CD14-positive monocyte (primary cell): Measurements from ENCODE around the gene KCNAB1. TPM values are rescaled to one million over a fixed set of nuclear protein-coding genes. Genes with fewer than 3 reads are reported as not detected.

Experiments used
- DNase-seq, 3 donors: peaks; one replicate each; pipeline ENCODE4 v3.0.0-alpha.2; 2011 to 2022
- H2AFZ ChIP-seq: 2 replicates; pipeline ENCODE4 v1.6.0; 2012; ENCODE audit warnings: mild to moderate bottlenecking, low read depth, low read length, inconsistent platforms; ENCODE audit not compliant: insufficient read depth, poor library complexity, severe bottlenecking
- H3K27ac ChIP-seq, 2 donors: 1 replicate in 1 of 2; 2 replicates in 1 of 2; pipeline ENCODE4 v1.5.1; 2012 to 2013; ENCODE audit warnings: low read length in 2 of 2, control low read depth in 1 of 2, inconsistent platforms in 1 of 2, low read depth in 1 of 2, mild to moderate bottlenecking in 1 of 2
- H3K27me3 ChIP-seq, 2 donors: one replicate each; pipeline versions ENCODE4 v1.6.0 to v1.6.1; 2011 to 2013; ENCODE audit warnings: low read length in 2 of 2; ENCODE audit not compliant: control insufficient read depth in 2 of 2, insufficient read depth in 2 of 2
- H3K36me3 ChIP-seq, 2 donors: replicated peaks in 1 of 2; 1 replicate in 1 of 2; 2 replicates in 1 of 2; pipeline versions ENCODE4 v1.5.1 to v1.6.1; 2012 to 2013; ENCODE audit warnings: low read length in 2 of 2, control low read depth in 1 of 2, inconsistent platforms in 1 of 2, mild to moderate bottlenecking in 1 of 2; ENCODE audit not compliant: insufficient read depth in 2 of 2, control insufficient read depth in 1 of 2
- H3K4me1 ChIP-seq, 2 donors: 1 replicate in 1 of 2; 2 replicates in 1 of 2; pipeline versions ENCODE4 v1.5.1 to v1.6.1; 2012 to 2013; ENCODE audit warnings: low read length in 2 of 2, control low read depth in 1 of 2, inconsistent platforms in 1 of 2, mild to moderate bottlenecking in 1 of 2, moderate library complexity in 1 of 2; ENCODE audit not compliant: insufficient read depth in 2 of 2, control insufficient read depth in 1 of 2
- H3K4me2 ChIP-seq: replicated peaks from 2 replicates; pipeline ENCODE3; 2012; ENCODE audit warnings: low read length, moderate library complexity, mild to moderate bottlenecking; ENCODE audit not compliant: poor library complexity, severe bottlenecking; ENCODE audit errors: extremely low read depth
- H3K4me3 ChIP-seq, 3 experiments: fragments of 200-600 bp in 1 of 3; sonication (generic) in 1 of 3; replicated peaks in 1 of 3; 1 replicate in 2 of 3; 2 replicates in 1 of 3; pipeline ENCODE4 v1.5.1; 2011 to 2013; ENCODE audit warnings: low read length in 3 of 3, mild to moderate bottlenecking in 3 of 3, control low read depth in 2 of 3, low read depth in 2 of 3, inconsistent platforms in 1 of 3, moderate library complexity in 1 of 3
- H3K79me2 ChIP-seq: 2 replicates; pipeline ENCODE4 v1.6.0; 2012; ENCODE audit warnings: mild to moderate bottlenecking, control low read depth, inconsistent platforms, low read length, moderate library complexity; ENCODE audit not compliant: insufficient read depth
- H3K9ac ChIP-seq: 2 replicates; pipeline ENCODE4 v1.6.0; 2017; ENCODE audit warnings: low read length, mild to moderate bottlenecking; ENCODE audit not compliant: insufficient read depth, poor library complexity, severe bottlenecking
- H3K9me3 ChIP-seq, 2 donors: replicated peaks in 1 of 2; 1 replicate in 1 of 2; 2 replicates in 1 of 2; pipeline versions ENCODE4 v1.5.1 to v1.6.1; 2012 to 2013; ENCODE audit warnings: low read length in 2 of 2, control low read depth in 1 of 2; ENCODE audit not compliant: control insufficient read depth in 1 of 2, insufficient read depth in 1 of 2
- H4K20me1 ChIP-seq: 2 replicates; pipeline ENCODE4 v1.6.0; 2012; ENCODE audit warnings: mild to moderate bottlenecking, low read length, control low read depth, moderate library complexity; ENCODE audit not compliant: insufficient read depth
- H3K27ac Mint-ChIP-seq, 7 donors: one replicate each; pipeline ENCODE4 v1.8.0; 2020; ENCODE audit warnings: mild to moderate bottlenecking in 7 of 7, mixed read lengths in 7 of 7, moderate library complexity in 6 of 7, inconsistent platforms in 2 of 7
- H3K27me3 Mint-ChIP-seq, 3 donors: one replicate each; pipeline ENCODE4 v1.8.0; 2021 to 2022; ENCODE audit warnings: low read depth in 3 of 3, mild to moderate bottlenecking in 3 of 3, mixed read lengths in 3 of 3, moderate library complexity in 3 of 3, inconsistent platforms in 1 of 3
- H3K36me3 Mint-ChIP-seq, 2 donors: one replicate each; pipeline ENCODE4 v1.8.0; 2020; ENCODE audit warnings: mixed read lengths in 2 of 2, inconsistent platforms in 1 of 2, mild to moderate bottlenecking in 1 of 2
- H3K4me1 Mint-ChIP-seq: one replicate; pipeline ENCODE4 v1.8.0; 2020; ENCODE audit warnings: mild to moderate bottlenecking, mixed read lengths
- H3K4me3 Mint-ChIP-seq, 2 donors: one replicate each; pipeline ENCODE4 v1.8.0; 2020; ENCODE audit warnings: mild to moderate bottlenecking in 2 of 2, mixed read lengths in 2 of 2, moderate library complexity in 1 of 2
- H3K9me3 Mint-ChIP-seq, 7 donors: one replicate each; pipeline ENCODE4 v1.8.0; 2020 to 2022; ENCODE audit warnings: mixed read lengths in 7 of 7, mild to moderate bottlenecking in 6 of 7, moderate library complexity in 6 of 7, inconsistent platforms in 2 of 7
- CTCF ChIP-seq: fragments of 200-600 bp; IDR thresholded peaks from one replicate; pipeline ENCODE4 v1.8.0; 2022; ENCODE audit warnings: antibody characterized with exemption, mild to moderate bottlenecking
- WGBS: methylation state at CpG from one replicate; pipeline ENCODE4 v1.1.5; 2013; ENCODE audit warnings: missing lambda C conversion rate; ENCODE audit not compliant: insufficient coverage; 5-methylcytosine and 5-hydroxymethylcytosine counted together
- intact Hi-C, 2 donors: fragments of 100-400 bp; cut with micrococcal nuclease; formaldehyde crosslinking; loops; one replicate each; pipeline versions ENCODE4 v1.15.0 to v1.15.1; 2023
- polyA plus RNA-seq, 3 donors: library from polyadenylated mRNA; depleted of rRNA in 1 of 3; unstranded in 2 of 3; stranded (reverse) in 1 of 3; fragments of 300-500 nt in 2 of 3; fragments of >200 nt in 1 of 3; fragmentation: Illumina TruSeq in 2 of 3; gene quantifications; 1 replicate in 2 of 3; 2 replicates in 1 of 3; pipeline ENCODE4 v1.2.3, GENCODE V29; 2012 to 2021

Gene KCNAB1
- polyA plus RNA-seq, 3 donors, result 0.08 to 0.14 TPM; not detected in 1

GRCh38 chr3:156180077-156180476 is 59.7 kb downstream of the KCNAB1 start:
- H3K4me3 Mint-ChIP-seq, result no peak overlapping the region
- H3K27me3 ChIP-seq, result no peaks in the 10 kb centered on the region
- H3K27ac ChIP-seq, result no peak overlapping the region
- no peaks in the 10 kb centered on the region for H3K36me3 ChIP-seq
- H3K4me1 ChIP-seq, result no peaks in the 10 kb centered on the region
- H3K27me3 Mint-ChIP-seq, result peaks cover 0 to 3% (median 0%) of the 10 kb centered on the region in 3 donors
- TF ChIP-seq CTCF, result no peak
- no peak overlapping the region for H3K9ac ChIP-seq
- no peak overlapping the region for H2AFZ ChIP-seq
- H3K79me2 ChIP-seq, result no peaks in the 10 kb centered on the region
- H3K36me3 Mint-ChIP-seq, result no peaks in the 10 kb centered on the region
- no peak overlapping the region for H3K4me2 ChIP-seq
- intact Hi-C loops, result no loop called here
- H3K9me3 Mint-ChIP-seq, result peaks cover 0 to 9% (median 3%) of the 10 kb centered on the region in 7 donors
- peaks cover 3% of the 10 kb centered on the region for H3K4me1 Mint-ChIP-seq
- H3K27ac Mint-ChIP-seq, result no peak overlapping the region
- H4K20me1 ChIP-seq, result no peaks in the 10 kb centered on the region
- no peaks in the 10 kb centered on the region for H3K9me3 ChIP-seq
- no peak for DNase-seq
- H3K4me3 ChIP-seq, result no peak overlapping the region

GRCh38 chr3:156181509-156181908 is 61.1 kb downstream of the KCNAB1 start:
- H3K4me1 Mint-ChIP-seq, result peaks cover 3% of the 10 kb centered on the region
- peaks cover 0 to 9% (median 3%) of the 10 kb centered on the region in 7 donors for H3K9me3 Mint-ChIP-seq
- no peak overlapping the region for H3K27ac ChIP-seq
- WGBS, result 100% methylated on average over 1 of the region's 2 CpGs
- H3K27ac Mint-ChIP-seq, result no peak overlapping the region
- peak in 1 of 3 donors; percentile 30 for DNase-seq
- H3K27me3 ChIP-seq, result no peaks in the 10 kb centered on the region
- H3K4me1 ChIP-seq, result no peaks in the 10 kb centered on the region
- H2AFZ ChIP-seq, result no peak overlapping the region
- intact Hi-C loops, result no loop called here
- no peak overlapping the region for H3K4me3 ChIP-seq
- H3K79me2 ChIP-seq, result no peaks in the 10 kb centered on the region
- H3K4me3 Mint-ChIP-seq, result no peak overlapping the region
- no peaks in the 10 kb centered on the region for H3K36me3 ChIP-seq
- H3K4me2 ChIP-seq, result no peak overlapping the region
- H4K20me1 ChIP-seq, result no peaks in the 10 kb centered on the region
- H3K27me3 Mint-ChIP-seq, result peaks cover 0 to 5% (median 1%) of the 10 kb centered on the region in 3 donors
- H3K36me3 Mint-ChIP-seq, result no peaks in the 10 kb centered on the region
- no peak overlapping the region for H3K9ac ChIP-seq
- H3K9me3 ChIP-seq, result no peaks in the 10 kb centered on the region
- no peak for TF ChIP-seq CTCF
